ENCODE measurements around the gene ANKH.

DNA sequence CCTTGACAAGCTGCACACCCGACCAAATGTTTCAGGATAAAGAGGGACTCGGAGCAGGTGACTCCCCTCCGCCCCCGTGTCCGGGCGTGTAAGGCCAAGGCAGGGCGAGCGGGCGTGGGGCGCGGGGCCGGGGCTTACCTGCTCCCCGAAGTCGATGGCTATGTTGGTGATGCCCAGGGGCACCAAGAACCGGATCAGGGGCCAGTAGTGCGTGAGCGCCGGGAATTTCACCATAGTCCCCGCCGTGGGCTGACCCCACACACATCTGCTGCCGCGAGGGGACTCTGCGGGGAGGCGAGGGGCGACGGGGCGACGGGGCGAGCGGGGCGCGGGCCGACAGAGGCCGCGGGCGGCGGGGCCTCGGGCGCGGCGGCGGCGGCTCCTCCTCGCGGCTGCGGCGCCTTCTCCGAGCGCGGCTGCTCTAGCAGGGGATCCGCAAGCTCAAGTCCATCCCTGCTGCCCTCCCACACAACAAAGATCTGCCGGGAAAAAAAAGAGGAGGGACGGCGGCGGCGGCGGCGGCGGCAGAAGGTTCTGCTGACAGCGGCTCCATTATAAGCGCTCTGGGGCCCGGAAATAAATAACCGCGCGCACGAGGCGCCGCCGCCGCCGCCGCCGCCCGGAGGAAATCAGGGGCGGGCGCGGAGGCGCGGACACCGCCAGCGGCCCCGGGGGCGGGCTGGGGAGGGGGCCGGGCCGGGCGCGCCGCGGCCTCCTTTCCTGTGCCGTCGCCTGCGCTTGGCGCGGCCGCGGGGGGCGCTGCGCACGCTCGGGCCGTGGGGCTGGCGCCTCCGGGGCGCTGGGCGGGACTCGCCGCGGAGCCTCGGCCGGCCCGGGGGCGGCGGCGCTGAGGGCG is at the start of gene ANKH:
- TF ChIP-seq, protein P1, sequence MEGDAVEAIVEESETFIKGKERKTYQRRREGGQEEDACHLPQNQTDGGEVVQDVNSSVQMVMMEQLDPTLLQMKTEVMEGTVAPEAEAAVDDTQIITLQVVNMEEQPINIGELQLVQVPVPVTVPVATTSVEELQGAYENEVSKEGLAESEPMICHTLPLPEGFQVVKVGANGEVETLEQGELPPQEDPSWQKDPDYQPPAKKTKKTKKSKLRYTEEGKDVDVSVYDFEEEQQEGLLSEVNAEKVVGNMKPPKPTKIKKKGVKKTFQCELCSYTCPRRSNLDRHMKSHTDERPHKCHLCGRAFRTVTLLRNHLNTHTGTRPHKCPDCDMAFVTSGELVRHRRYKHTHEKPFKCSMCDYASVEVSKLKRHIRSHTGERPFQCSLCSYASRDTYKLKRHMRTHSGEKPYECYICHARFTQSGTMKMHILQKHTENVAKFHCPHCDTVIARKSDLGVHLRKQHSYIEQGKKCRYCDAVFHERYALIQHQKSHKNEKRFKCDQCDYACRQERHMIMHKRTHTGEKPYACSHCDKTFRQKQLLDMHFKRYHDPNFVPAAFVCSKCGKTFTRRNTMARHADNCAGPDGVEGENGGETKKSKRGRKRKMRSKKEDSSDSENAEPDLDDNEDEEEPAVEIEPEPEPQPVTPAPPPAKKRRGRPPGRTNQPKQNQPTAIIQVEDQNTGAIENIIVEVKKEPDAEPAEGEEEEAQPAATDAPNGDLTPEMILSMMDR (conservative IDR thresholded peaks at IDR 0.05; ENCODE audit: low read depth, low read length) = no peak
- no peak for TF ChIP-seq EZH2 (IDR thresholded peaks at IDR 0.05; ENCODE audit: borderline replicate concordance, low read depth, low read length, poor library complexity, severe bottlenecking)
